Epithelial cell of esophagus (primary cell): ENCODE data around the gene TYMS.

Experiments used
- DNase-seq: peaks from one replicate; pipeline ENCODE4 v3.0.0; 2010; ENCODE audit warnings: low read depth
- H3K4me3 ChIP-seq: 2 replicates; pipeline ENCODE4 v1.5.1; 2011; ENCODE audit warnings: mild to moderate bottlenecking, low read length, control low read depth
- TF ChIP-seq, protein P1 (sequence below): IDR thresholded peaks from 2 replicates; pipeline ENCODE4 v1.5.1; 2011; ENCODE audit warnings: low read depth, mild to moderate bottlenecking, low read length, control low read depth, inconsistent platforms; ENCODE audit not compliant: insufficient read depth; ENCODE audit errors: missing control alignments

Gene TYMS

GRCh38 chr18:666177-666576 is 8.7 kb downstream of the TYMS start:
- H3K4me3 ChIP-seq: no peak overlapping the region
- TF ChIP-seq, protein P1, sequence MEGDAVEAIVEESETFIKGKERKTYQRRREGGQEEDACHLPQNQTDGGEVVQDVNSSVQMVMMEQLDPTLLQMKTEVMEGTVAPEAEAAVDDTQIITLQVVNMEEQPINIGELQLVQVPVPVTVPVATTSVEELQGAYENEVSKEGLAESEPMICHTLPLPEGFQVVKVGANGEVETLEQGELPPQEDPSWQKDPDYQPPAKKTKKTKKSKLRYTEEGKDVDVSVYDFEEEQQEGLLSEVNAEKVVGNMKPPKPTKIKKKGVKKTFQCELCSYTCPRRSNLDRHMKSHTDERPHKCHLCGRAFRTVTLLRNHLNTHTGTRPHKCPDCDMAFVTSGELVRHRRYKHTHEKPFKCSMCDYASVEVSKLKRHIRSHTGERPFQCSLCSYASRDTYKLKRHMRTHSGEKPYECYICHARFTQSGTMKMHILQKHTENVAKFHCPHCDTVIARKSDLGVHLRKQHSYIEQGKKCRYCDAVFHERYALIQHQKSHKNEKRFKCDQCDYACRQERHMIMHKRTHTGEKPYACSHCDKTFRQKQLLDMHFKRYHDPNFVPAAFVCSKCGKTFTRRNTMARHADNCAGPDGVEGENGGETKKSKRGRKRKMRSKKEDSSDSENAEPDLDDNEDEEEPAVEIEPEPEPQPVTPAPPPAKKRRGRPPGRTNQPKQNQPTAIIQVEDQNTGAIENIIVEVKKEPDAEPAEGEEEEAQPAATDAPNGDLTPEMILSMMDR: no peak
- no peak for DNase-seq

GRCh38 chr18:666628-667027 is 9.2 kb downstream of the TYMS start:
- DNase-seq: no peak
- TF ChIP-seq, protein P1: no peak
- H3K4me3 ChIP-seq: no peak overlapping the region

DNA sequence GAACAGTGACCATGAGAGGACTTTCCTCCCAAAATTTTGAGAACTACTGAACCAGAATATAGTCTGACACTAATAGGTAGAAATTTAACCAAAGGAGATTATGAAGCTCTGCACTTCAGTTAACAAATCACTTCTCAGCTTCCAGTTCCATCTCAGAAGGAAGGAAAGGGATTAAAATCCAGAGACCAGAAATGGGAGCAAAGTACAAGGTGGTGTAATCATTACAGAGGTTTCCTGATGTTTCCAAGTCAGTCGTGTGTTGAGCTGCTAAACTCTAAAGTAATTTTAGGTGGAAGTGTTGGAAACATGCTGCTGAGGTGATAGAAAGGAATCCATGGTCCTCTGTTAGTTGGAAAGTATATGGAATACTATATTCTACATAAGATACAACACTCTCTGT is 10.8 kb downstream of the TYMS start:
- DNase-seq: no peak
- TF ChIP-seq, protein P1: no peak
- no peak overlapping the region for H3K4me3 ChIP-seq

DNA sequence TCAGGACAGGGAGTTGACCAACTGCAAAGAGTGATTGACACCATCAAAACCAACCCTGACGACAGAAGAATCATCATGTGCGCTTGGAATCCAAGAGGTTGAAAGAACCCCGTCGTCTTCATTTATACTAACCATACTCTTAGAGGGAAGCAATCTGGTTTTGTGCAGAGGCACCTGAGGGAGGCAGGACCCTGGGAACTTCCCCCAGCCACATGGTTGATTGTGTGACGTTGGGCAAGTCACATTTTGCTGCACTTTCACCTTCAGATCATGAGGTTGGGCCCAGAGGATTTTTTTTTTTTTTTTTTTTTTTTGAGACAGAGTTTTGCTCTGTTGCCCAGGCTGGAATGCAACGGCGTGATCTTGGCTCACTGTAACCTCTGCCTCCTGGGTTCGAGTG is 11.6 kb downstream of the TYMS start:
- H3K4me3 ChIP-seq: no peak overlapping the region
- DNase-seq: no peak
- TF ChIP-seq, protein P1: no peak

DNA sequence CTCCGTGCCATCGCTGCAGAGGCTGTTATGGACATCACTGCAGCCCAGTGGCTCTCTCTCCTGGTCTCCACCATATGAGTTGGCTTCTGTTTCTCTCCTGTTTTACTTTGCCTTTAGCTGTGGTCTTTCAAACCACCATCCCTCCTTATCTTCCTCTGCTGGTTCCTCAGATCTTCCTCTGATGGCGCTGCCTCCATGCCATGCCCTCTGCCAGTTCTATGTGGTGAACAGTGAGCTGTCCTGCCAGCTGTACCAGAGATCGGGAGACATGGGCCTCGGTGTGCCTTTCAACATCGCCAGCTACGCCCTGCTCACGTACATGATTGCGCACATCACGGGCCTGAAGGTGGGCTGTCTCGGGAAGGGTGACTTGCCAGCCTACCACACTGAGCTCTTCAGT is 13.1 kb downstream of the TYMS start:
- TF ChIP-seq, protein P1: no peak
- DNase-seq: no peak
- H3K4me3 ChIP-seq: no peak overlapping the region

- TF ChIP-seq, protein P1: no peak
Observed at GRCh38 chr18:671405-671804, 14.0 kb downstream of the TYMS start.

GRCh38 chr18:673317-673716 is 15.9 kb downstream of the TYMS start:
- H3K4me3 ChIP-seq: no peak overlapping the region
- TF ChIP-seq, protein P1: no peak
- no peak for DNase-seq

More at GRCh38 chr18:671405-671804, 14.0 kb downstream of the TYMS start:
- no peak for DNase-seq
- no peak overlapping the region for H3K4me3 ChIP-seq
